Activated T-cell treated with anti-CD3 and anti-CD28 coated beads for 4 hours (primary cell): Measurements from ENCODE around the gene EEF1AKMT1.

Experiments
- DNase-seq: peaks from one replicate; pipeline ENCODE4 v3.0.0-alpha.2; 2020

Gene EEF1AKMT1

GRCh38 chr13:20717581-20718542, 55.9 kb downstream of the EEF1AKMT1 start:
- no peak for DNase-seq

- DNase-seq, result no peak
Measured at GRCh38 chr13:20716951-20717350, 56.8 kb downstream of the EEF1AKMT1 start.

GRCh38 chr13:20715330-20715712, 58.4 kb downstream of the EEF1AKMT1 start:
- DNase-seq, result no peak

GRCh38 chr13:20714563-20715329, 59.0 kb downstream of the EEF1AKMT1 start:
- DNase-seq, result no peak

GRCh38 chr13:20714161-20714560, 59.6 kb downstream of the EEF1AKMT1 start:
- no peak for DNase-seq

GRCh38 chr13:20713751-20714150, 60.0 kb downstream of the EEF1AKMT1 start:
- no peak for DNase-seq

- no peak for DNase-seq
Measured at GRCh38 chr13:20713014-20713376, 60.8 kb downstream of the EEF1AKMT1 start.

GRCh38 chr13:20711301-20712044, 62.3 kb downstream of the EEF1AKMT1 start:
- no peak for DNase-seq

GRCh38 chr13:20709782-20710181, 64.0 kb downstream of the EEF1AKMT1 start:
- no peak for DNase-seq

GRCh38 chr13:20709369-20709768, 64.4 kb downstream of the EEF1AKMT1 start:
- DNase-seq, result no peak

GRCh38 chr13:20708216-20708615, 65.5 kb downstream of the EEF1AKMT1 start:
- no peak for DNase-seq

- DNase-seq, result no peak
Measured at GRCh38 chr13:20706661-20707060, 67.1 kb downstream of the EEF1AKMT1 start.

- no peak for DNase-seq
Measured at GRCh38 chr13:20704459-20705069, 69.2 kb downstream of the EEF1AKMT1 start.

GRCh38 chr13:20703780-20704458, 69.8 kb downstream of the EEF1AKMT1 start:
- peak; percentile 53 for DNase-seq

- DNase-seq, result peak; percentile 25
Measured at GRCh38 chr13:20702915-20703779, 70.6 kb downstream of the EEF1AKMT1 start, which contains the start of gene IL17D. IL17D (plus strand) TSS chr13:20703699; CDS start chr13:20704002, 303 bp downstream.

GRCh38 chr13:20702530-20702914, 71.2 kb downstream of the EEF1AKMT1 start:
- no peak for DNase-seq

- DNase-seq, result no peak
Measured at GRCh38 chr13:20701461-20701860, 72.3 kb downstream of the EEF1AKMT1 start.

GRCh38 chr13:20700288-20700687, 73.5 kb downstream of the EEF1AKMT1 start:
- DNase-seq, result no peak

- DNase-seq, result no peak
Measured at GRCh38 chr13:20699715-20700114, 74.0 kb downstream of the EEF1AKMT1 start.

GRCh38 chr13:20696073-20696472, 77.7 kb downstream of the EEF1AKMT1 start:
- no peak for DNase-seq

GRCh38 chr13:20691616-20692015, 82.1 kb downstream of the EEF1AKMT1 start:
- DNase-seq, result no peak
